ENCODE measurements around the gene NFYA. TPM values are rescaled to one million over a fixed set of nuclear protein-coding genes. Genes with fewer than 3 reads are reported as not detected.
A peak's percentile ranks its signal among the peaks of the same experiment; 100 is the strongest.

The NFYA gene
- total and polyA plus RNA-seq, 9 of the 15 experiments (the other 6 are each of a cell fraction or from before 2014, with no cell fraction given): 7.3 to 37.1 (median 21.8) TPM

GRCh38 chr6:41073203-41073967 lies 611 bp downstream of the NFYA start (continued):
- TF ChIP-seq MLX (CRISPR knock-in tag; conservative IDR thresholded peaks at IDR 0.05) (no peak; a peak in 1 of 4 replicates), L3MBTL2 (IDR thresholded peaks at IDR 0.05) (peak; percentile 65), IFI16 (CRISPR knock-in tag; IDR thresholded peaks at IDR 0.05) (no peak), HDAC2 (IDR thresholded peaks at IDR 0.05) (no peak), POLR2AphosphoS2 (IDR thresholded peaks at IDR 0.05; ENCODE audit: low read length) (peak; percentile 73; the same call in 1 of the 2 replicates), AFF1 (IDR thresholded peaks at IDR 0.05; ENCODE audit: low read depth in 1 of 2, partially characterized antibody in 2 of 2) (peak in 1 of 2 experiments; percentile 16), ZNF511 (CRISPR knock-in tag; IDR thresholded peaks at IDR 0.05) (0 out of 2 replicates have a peak, but pooled peaks have one; percentile 12), RBM15 (IDR thresholded peaks at IDR 0.05; ENCODE audit: insufficient read depth, low read length) (0 out of 2 replicates have a peak, but pooled peaks have one; percentile 52), TSC22D4 (tag; IDR thresholded peaks at IDR 0.05) (no peak), ADNP (tag; IDR thresholded peaks at IDR 0.05) (no peak), CBX3 (IDR thresholded peaks at IDR 0.05; ENCODE audit: borderline replicate concordance in 1 of 2, low read length in 2 of 2) (no peak), TAL1 (IDR thresholded peaks at IDR 0.05) (no peak), POLR2G (IDR thresholded peaks at IDR 0.05; ENCODE audit: low read depth, low read length) (peak; percentile 94), ZBTB1 (CRISPR knock-in tag; IDR thresholded peaks at IDR 0.05; ENCODE audit: borderline replicate concordance, low read depth) (0 out of 2 replicates have a peak, but pooled peaks have one; percentile 11)

Data from K562 (cell line).